Measurements from ENCODE around the gene STK25. TPM values are rescaled to one million over a fixed set of nuclear protein-coding genes. Genes with fewer than 3 reads are reported as not detected.

STK25 gene
- total RNA-seq, 2 experiments from 2014 or later: 76.1 to 81.3 TPM

DNA sequence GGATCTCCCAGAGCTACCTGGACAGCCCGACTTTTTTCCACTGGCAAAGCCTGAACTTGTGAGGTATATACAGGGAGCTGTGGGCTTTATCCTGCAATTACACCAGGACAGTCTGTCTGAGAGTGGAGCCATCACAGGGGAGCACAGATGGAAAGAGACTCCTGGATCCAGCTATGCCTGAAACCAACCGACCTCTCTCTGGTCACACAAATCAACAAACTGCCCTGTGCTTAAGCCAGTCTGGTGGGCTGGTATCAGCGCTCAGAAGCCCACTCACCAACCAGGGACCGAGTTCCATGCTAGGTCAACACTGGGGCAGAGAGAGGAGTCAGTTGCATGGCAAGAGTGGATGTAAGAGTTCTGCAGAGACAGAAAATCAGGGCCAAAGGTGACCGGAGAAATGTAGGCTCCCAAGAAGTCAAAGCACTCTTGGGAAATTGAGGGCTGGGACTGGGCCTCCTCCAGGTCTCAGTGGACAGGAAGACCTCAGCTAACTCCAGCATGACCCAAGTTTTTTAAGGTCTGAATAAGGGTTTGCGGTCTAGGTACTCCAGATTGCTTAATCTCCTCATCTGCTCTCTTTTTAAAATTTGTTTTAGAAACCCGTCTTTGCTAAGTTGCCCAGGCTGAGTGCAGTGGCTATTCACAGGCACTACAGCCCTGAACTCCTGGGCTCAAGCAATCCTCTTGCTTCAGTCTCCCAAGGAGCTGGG is 46.4 kb upstream of the STK25 start:
- TF ChIP-seq, protein P1, sequence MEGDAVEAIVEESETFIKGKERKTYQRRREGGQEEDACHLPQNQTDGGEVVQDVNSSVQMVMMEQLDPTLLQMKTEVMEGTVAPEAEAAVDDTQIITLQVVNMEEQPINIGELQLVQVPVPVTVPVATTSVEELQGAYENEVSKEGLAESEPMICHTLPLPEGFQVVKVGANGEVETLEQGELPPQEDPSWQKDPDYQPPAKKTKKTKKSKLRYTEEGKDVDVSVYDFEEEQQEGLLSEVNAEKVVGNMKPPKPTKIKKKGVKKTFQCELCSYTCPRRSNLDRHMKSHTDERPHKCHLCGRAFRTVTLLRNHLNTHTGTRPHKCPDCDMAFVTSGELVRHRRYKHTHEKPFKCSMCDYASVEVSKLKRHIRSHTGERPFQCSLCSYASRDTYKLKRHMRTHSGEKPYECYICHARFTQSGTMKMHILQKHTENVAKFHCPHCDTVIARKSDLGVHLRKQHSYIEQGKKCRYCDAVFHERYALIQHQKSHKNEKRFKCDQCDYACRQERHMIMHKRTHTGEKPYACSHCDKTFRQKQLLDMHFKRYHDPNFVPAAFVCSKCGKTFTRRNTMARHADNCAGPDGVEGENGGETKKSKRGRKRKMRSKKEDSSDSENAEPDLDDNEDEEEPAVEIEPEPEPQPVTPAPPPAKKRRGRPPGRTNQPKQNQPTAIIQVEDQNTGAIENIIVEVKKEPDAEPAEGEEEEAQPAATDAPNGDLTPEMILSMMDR (IDR thresholded peaks at IDR 0.05): no peak
- H3K4me3 Mint-ChIP-seq: no peak overlapping the region
- CTCF ChIA-PET: no interaction called here
- ATAC-seq (ENCODE audit: poor library complexity) (no peak), DNase-seq (no peak)
- H3K27me3 Mint-ChIP-seq: peaks cover 49% of the 10 kb centered on the region
- H3K27ac Mint-ChIP-seq: no peak overlapping the region
- H3K36me3 Mint-ChIP-seq (ENCODE audit: low read depth): peaks cover 4% of the 10 kb centered on the region
- Histone ChIP-seq H3K27me3 (ENCODE audit: control insufficient read depth in 1 of 2, insufficient read depth in 2 of 2, low read length in 2 of 2) (peaks cover 10 to 30% of the 10 kb centered on the region in 2 experiments), H3K4me3 (ENCODE audit: low read length) (no peak overlapping the region), H3K27ac (ENCODE audit: low read depth in 1 of 2, low read length in 2 of 2) (no peak overlapping the region), H3K9me3 (ENCODE audit: control insufficient read depth in 1 of 2, insufficient read depth in 1 of 2, low read length in 2 of 2) (peaks cover 12 to 19% of the 10 kb centered on the region in 2 experiments), H3K36me3 (ENCODE audit: insufficient read depth, low read length) (no peaks in the 10 kb centered on the region), H3K4me1 (ENCODE audit: insufficient read depth, low read length) (peaks cover 10% of the 10 kb centered on the region)
- peaks cover 11% of the 10 kb centered on the region for H3K9me3 Mint-ChIP-seq
- POLR2A ChIA-PET: no interaction called here
- intact Hi-C loops (cut with DNase I, micrococcal nuclease): no loop called here
- peaks cover 15% of the 10 kb centered on the region for H3K4me1 Mint-ChIP-seq (ENCODE audit: low read depth)

DNA sequence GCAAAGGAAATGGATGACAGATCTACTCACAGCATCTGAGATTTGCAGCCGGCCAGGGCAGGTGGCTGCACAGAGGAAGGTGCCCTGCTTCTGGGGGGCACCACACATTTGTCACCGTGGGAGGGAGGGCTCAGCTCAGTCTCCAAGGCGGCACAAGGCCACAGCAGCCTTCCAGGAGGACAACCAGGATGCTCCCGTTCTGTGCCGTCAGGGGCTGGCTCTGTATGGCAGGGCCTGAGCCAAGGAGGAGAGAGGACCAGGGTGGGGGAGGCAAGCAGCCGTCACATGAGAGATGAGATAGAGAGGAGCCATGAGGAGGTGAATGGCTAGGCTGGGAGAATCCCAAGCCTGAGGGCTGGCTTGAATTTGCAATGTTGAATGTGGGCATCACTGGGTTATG is 45.6 kb upstream of the STK25 start:
- CTCF ChIA-PET: no interaction called here

DNA sequence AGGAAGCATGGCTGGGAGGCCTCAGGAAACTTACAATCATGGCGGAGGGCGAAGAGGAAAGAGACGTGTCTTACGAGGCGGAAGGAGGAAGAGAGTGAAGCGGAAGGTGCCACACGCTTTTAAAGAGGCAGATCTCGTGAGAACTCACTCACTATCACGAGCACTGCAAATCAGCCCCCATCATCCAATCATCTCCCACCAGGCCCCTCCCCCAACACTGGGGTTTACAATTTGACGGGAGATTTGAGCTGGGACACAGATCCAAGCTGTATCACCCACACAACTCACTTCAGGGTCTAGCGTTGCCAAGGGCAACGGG is 45.1 kb upstream of the STK25 start:
- no peak overlapping the region for H3K27ac Mint-ChIP-seq

More for the DNA sequence above, 45.6 kb upstream of the STK25 start:
- Histone ChIP-seq H3K4me3 (ENCODE audit: low read length) (no peak overlapping the region), H3K4me1 (ENCODE audit: insufficient read depth, low read length) (peaks cover 8% of the 10 kb centered on the region), H3K36me3 (ENCODE audit: insufficient read depth, low read length) (no peaks in the 10 kb centered on the region), H3K27me3 (ENCODE audit: control insufficient read depth in 1 of 2, insufficient read depth in 2 of 2, low read length in 2 of 2) (peaks cover 9 to 29% of the 10 kb centered on the region in 2 experiments), H3K9me3 (ENCODE audit: control insufficient read depth in 1 of 2, insufficient read depth in 1 of 2, low read length in 2 of 2) (peaks cover 12 to 19% of the 10 kb centered on the region in 2 experiments), H3K27ac (ENCODE audit: low read depth in 1 of 2, low read length in 2 of 2) (no peak overlapping the region)
- POLR2A ChIA-PET: no interaction called here
- TF ChIP-seq, protein P1 (IDR thresholded peaks at IDR 0.05): no peak
- Mint-ChIP-seq H3K4me1 (ENCODE audit: low read depth) (peaks cover 15% of the 10 kb centered on the region), H3K27ac (no peak overlapping the region), H3K4me3 (no peak overlapping the region), H3K9me3 (peaks cover 11% of the 10 kb centered on the region), H3K27me3 (peaks cover 53% of the 10 kb centered on the region), H3K36me3 (ENCODE audit: low read depth) (peaks cover 4% of the 10 kb centered on the region)
- intact Hi-C loops (cut with DNase I, micrococcal nuclease): no loop called here
- no peak for DNase-seq
- no peak for ATAC-seq (ENCODE audit: poor library complexity)

More for the DNA sequence above, 45.1 kb upstream of the STK25 start:
- Mint-ChIP-seq H3K9me3 (peaks cover 11% of the 10 kb centered on the region), H3K36me3 (ENCODE audit: low read depth) (peaks cover 4% of the 10 kb centered on the region), H3K27me3 (peaks cover 52% of the 10 kb centered on the region), H3K4me1 (ENCODE audit: low read depth) (peaks cover 15% of the 10 kb centered on the region), H3K4me3 (no peak overlapping the region)
- H3K27ac ChIP-seq (ENCODE audit: low read depth in 1 of 2, low read length in 2 of 2): no peak overlapping the region
- no peak for ATAC-seq (ENCODE audit: poor library complexity)
- DNase-seq: no peak
- peaks cover 8 to 26% of the 10 kb centered on the region in 2 experiments for H3K27me3 ChIP-seq (ENCODE audit: control insufficient read depth in 1 of 2, insufficient read depth in 2 of 2, low read length in 2 of 2)
- no peak overlapping the region for H3K4me3 ChIP-seq (ENCODE audit: low read length)
- POLR2A ChIA-PET: no interaction called here
- peaks cover 11 to 19% of the 10 kb centered on the region in 2 experiments for H3K9me3 ChIP-seq (ENCODE audit: control insufficient read depth in 1 of 2, insufficient read depth in 1 of 2, low read length in 2 of 2)
- H3K36me3 ChIP-seq (ENCODE audit: insufficient read depth, low read length): no peaks in the 10 kb centered on the region
- H3K4me1 ChIP-seq (ENCODE audit: insufficient read depth, low read length): peaks cover 7% of the 10 kb centered on the region
- CTCF ChIA-PET: no interaction called here
- intact Hi-C loops (cut with DNase I, micrococcal nuclease): no loop called here
- TF ChIP-seq, protein P1 (IDR thresholded peaks at IDR 0.05): no peak
